Tibial nerve (tissue), 4 donors: ENCODE measurements around the gene VPREB3. TPM values are rescaled to one million over a fixed set of nuclear protein-coding genes. Genes with fewer than 3 reads are reported as not detected.

Experiments used
- DNase-seq, 2 donors: peaks; one replicate each; pipeline ENCODE4 v3.0.0-alpha.2; 2019; ENCODE audit warnings: low spot score in 2 of 2
- H3K27ac ChIP-seq, 4 donors: fragments of 200-600 bp; sonication (generic) in 3 of 4; one replicate each; pipeline ENCODE4 v1.5.1; 2017 to 2019; ENCODE audit warnings: mild to moderate bottlenecking in 1 of 4
- H3K27me3 ChIP-seq, 2 donors: fragments of 200-600 bp; sonication (generic) in 1 of 2; one replicate each; pipeline versions ENCODE4 v1.5.1 to v1.6.0; 2017 to 2019
- H3K36me3 ChIP-seq, 3 donors: fragments of 200-600 bp; sonication (generic); one replicate each; pipeline ENCODE4 v1.5.1; 2018 to 2019
- H3K4me1 ChIP-seq, 4 donors: fragments of 200-600 bp; sonication (generic) in 3 of 4; one replicate each; pipeline ENCODE4 v1.5.1; 2017 to 2019
- H3K4me3 ChIP-seq, 4 donors: fragments of 200-600 bp; sonication (generic) in 3 of 4; one replicate each; pipeline ENCODE4 v1.5.1; 2017 to 2019; ENCODE audit warnings: mild to moderate bottlenecking in 1 of 4, moderate library complexity in 1 of 4
- H3K9me3 ChIP-seq, 4 donors: fragments of 200-600 bp; sonication (generic) in 3 of 4; one replicate each; pipeline ENCODE4 v1.5.1; 2017 to 2019
- CTCF ChIP-seq, 5 experiments: fragments of 200-600 bp in 3 of 5; fragments of 450-650 bp in 2 of 5; sonication (generic) in 3 of 5; IDR thresholded peaks; one replicate each; pipeline ENCODE4 v1.5.1; 2016 to 2019; ENCODE audit warnings: antibody characterized with exemption in 5 of 5, mild to moderate bottlenecking in 3 of 5, moderate library complexity in 2 of 5
- EP300 ChIP-seq, 2 donors: sonication (generic); formaldehyde crosslinking; IDR thresholded peaks; one replicate each; pipeline ENCODE4 v1.6.1; 2017; ENCODE audit warnings: antibody characterized with exemption in 2 of 2, mild to moderate bottlenecking in 1 of 2
- POLR2A ChIP-seq, 2 donors: fragments of 450-650 bp; IDR thresholded peaks; one replicate each; pipeline ENCODE4 v1.6.1; 2017; ENCODE audit warnings: antibody characterized with exemption in 2 of 2, mild to moderate bottlenecking in 2 of 2, moderate library complexity in 2 of 2
- WGBS, 2 donors: methylation state at CpG; one replicate each; pipeline ENCODE4 v1.1.5; 2018; 5-methylcytosine and 5-hydroxymethylcytosine counted together
- total RNA-seq, 4 donors: library from RNA; depleted of rRNA; stranded (reverse); fragments of >200 nt; gene quantifications; one replicate each; pipeline ENCODE4 v1.1.0, GENCODE V29; 2016

VPREB3 gene, protein sequence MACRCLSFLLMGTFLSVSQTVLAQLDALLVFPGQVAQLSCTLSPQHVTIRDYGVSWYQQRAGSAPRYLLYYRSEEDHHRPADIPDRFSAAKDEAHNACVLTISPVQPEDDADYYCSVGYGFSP
- not detected for total RNA-seq

DNA sequence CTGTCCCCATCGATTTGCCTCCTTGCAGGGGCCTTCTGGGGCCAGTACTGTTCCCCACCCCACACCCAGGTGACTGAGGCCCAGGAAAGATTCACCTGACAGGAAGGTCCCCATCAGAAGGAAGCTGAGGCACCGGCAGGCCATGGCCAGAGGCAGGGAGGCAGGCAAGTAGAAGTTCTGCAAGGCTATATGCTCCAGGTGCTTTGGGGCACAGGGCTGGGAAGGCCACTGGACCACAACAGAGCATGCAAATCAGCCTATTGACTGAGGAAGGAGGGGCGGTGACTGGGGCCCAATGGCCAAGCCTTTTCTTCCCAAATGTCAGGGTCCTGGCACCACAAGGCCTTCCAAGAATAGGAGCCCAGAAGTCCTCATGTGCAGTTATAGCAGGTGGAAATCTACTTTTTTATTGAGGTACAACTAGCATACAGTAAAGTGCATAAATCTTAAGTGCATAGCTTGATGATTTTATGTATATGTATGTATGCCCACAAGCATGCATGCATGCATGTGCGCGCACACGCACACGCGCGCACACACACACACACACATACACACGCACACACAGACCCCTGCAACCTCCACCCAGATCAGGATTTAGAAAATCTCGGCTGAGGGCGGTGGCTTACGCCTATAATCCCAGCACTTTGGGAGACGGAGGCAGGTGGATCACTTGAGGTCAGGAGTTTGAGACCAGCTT lies at the start of gene VPREB3:
Gene VPREB3, minus strand, starts transcription at position 206 of the 700 bp plus-strand sequence. Its CDS starts 62 bp downstream, at position 144.
- 87 to 90% methylated on average over 14 of the region's 14 CpGs for WGBS, 2 donors
- no peak for TF ChIP-seq EP300 (IDR thresholded peaks at IDR 0.05)
- TF ChIP-seq POLR2A (IDR thresholded peaks at IDR 0.05), result no peak
- no peak for TF ChIP-seq CTCF (IDR thresholded peaks at IDR 0.05)
- peak within 1 kb of the TSS in 1 of 4 donors; percentile 31 for H3K4me3 ChIP-seq
- no peak within 1 kb of the TSS for H3K27ac ChIP-seq
- H3K27me3 ChIP-seq, result no peaks in the 10 kb centered on the region
- H3K4me1 ChIP-seq, result peaks cover 0 to 20% (median 7%) of the 10 kb centered on the region in 4 donors
- H3K36me3 ChIP-seq, result no peaks in the 10 kb centered on the region
- no peak for DNase-seq
- no peaks in the 10 kb centered on the region for H3K9me3 ChIP-seq

DNA sequence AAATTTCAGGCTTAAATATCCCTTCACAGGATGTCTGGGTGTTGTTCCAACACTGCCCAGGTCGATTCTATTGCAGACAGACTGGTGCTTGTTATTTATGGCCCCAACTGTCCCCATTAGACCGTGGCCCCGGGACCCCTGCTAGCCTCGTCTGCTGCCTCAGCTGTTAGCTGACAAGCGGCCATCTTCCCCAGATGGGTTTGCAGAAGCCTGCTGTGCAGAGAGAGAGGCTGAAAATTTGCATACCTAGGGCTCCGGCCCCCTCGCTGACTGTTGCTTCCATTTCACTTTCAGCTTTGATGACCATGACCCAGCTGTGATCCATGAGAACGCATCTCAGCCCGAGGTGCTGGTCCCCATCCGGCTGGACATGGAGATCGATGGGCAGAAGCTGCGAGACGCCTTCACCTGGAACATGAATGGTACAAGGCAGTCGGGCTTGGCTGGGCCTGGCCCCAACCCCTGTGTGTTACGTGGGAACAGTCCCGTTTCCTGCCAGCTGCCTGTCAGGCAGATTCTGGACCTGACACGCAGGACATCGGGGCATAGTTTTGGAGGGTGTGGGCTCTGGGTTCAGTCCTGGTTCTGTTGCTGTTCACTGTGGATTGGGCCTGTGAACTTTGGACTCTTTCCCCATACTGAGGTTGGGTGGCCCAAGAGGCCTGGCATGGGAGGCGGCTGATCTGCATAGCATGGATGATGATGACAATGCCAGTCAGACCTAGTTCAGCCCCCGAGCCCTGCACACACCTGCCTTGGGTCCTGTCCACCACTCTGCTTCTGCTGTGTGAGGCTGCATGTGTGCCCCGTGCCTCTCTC lies 49.0 kb upstream of the VPREB3 start:
- no peak for DNase-seq
- WGBS, 2 donors, result 85 to 86% methylated on average over 19 of the region's 21 CpGs
- TF ChIP-seq CTCF (IDR thresholded peaks at IDR 0.05), result no peak
- no peak for TF ChIP-seq EP300 (IDR thresholded peaks at IDR 0.05)
- TF ChIP-seq POLR2A (IDR thresholded peaks at IDR 0.05), result no peak
- Histone ChIP-seq H3K36me3 (peaks cover 0 to 97% (median 25%) of the 10 kb centered on the region in 3 donors), H3K27me3 (no peaks in the 10 kb centered on the region), H3K9me3 (no peaks in the 10 kb centered on the region), H3K27ac (peak overlapping the region in 1 of 4 donors; percentile 0), H3K4me3 (peak overlapping the region in 1 of 4 donors; percentile 21), H3K4me1 (no peaks in the 10 kb centered on the region)

- Histone ChIP-seq H3K9me3 (no peaks in the 10 kb centered on the region), H3K4me3 (no peak overlapping the region), H3K27ac (peak overlapping the region in 1 of 4 donors; percentile 23), H3K36me3 (peaks cover 0 to 97% (median 25%) of the 10 kb centered on the region in 3 donors), H3K27me3 (no peaks in the 10 kb centered on the region), H3K4me1 (no peaks in the 10 kb centered on the region)
- TF ChIP-seq CTCF (IDR thresholded peaks at IDR 0.05) (no peak), EP300 (IDR thresholded peaks at IDR 0.05) (no peak), POLR2A (IDR thresholded peaks at IDR 0.05) (no peak)
- DNase-seq, result no peak
- WGBS, 2 donors, result 90 to 93% methylated on average over 8 of the region's 8 CpGs
Observed at GRCh38 chr22:23801886-23802377, 47.7 kb upstream of the VPREB3 start.

DNA sequence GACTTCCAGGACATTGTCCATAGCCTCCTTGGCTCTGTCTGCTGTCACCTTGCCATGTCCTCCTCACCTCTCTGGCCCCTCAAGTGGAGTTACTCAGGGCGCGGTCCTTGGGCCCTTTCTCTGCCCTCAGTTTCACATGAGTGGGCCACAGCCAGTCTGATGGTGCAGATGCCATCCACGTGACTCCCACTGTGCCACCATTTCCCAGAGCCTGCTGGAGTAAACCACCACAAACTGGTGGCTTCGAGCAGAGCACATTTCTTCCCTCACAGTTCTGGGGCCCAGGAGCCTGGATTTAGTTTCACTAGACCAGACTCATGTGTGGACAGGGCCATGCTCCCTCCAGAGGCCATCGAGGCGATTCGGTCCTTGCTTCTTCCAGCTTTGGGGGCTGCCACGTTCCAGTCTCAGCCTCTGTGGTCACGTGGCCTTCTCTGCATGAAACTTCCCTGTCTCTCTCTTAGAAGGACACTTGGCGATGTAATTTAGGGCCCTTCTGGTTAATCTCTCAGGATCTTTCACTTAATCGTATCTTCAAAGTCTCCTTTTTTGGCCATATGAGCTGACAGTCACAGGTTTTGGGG lies 47.1 kb upstream of the VPREB3 start:
- Histone ChIP-seq H3K4me3 (no peak overlapping the region), H3K9me3 (no peaks in the 10 kb centered on the region), H3K4me1 (peaks cover 0 to 3% (median 0%) of the 10 kb centered on the region in 4 donors), H3K27me3 (no peaks in the 10 kb centered on the region), H3K36me3 (peaks cover 0 to 95% (median 25%) of the 10 kb centered on the region in 3 donors), H3K27ac (peak overlapping the region in 1 of 4 donors; percentile 23)
- no peak for DNase-seq
- 86% methylated on average over 11 of the region's 11 CpGs for WGBS, 2 donors
- no peak for TF ChIP-seq POLR2A (IDR thresholded peaks at IDR 0.05)
- TF ChIP-seq EP300 (IDR thresholded peaks at IDR 0.05), result no peak
- no peak for TF ChIP-seq CTCF (IDR thresholded peaks at IDR 0.05)
